OCI-M2 (cell line): ENCODE results near the gene GPR101.

ENCODE experiments used
- DNase-seq: peaks from one replicate; lab custom pipeline; 2025; ENCODE audit not compliant: unreplicated experiment; lab: John Stamatoyannopoulos, UW

The GPR101 gene, protein sequence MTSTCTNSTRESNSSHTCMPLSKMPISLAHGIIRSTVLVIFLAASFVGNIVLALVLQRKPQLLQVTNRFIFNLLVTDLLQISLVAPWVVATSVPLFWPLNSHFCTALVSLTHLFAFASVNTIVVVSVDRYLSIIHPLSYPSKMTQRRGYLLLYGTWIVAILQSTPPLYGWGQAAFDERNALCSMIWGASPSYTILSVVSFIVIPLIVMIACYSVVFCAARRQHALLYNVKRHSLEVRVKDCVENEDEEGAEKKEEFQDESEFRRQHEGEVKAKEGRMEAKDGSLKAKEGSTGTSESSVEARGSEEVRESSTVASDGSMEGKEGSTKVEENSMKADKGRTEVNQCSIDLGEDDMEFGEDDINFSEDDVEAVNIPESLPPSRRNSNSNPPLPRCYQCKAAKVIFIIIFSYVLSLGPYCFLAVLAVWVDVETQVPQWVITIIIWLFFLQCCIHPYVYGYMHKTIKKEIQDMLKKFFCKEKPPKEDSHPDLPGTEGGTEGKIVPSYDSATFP

DNA sequence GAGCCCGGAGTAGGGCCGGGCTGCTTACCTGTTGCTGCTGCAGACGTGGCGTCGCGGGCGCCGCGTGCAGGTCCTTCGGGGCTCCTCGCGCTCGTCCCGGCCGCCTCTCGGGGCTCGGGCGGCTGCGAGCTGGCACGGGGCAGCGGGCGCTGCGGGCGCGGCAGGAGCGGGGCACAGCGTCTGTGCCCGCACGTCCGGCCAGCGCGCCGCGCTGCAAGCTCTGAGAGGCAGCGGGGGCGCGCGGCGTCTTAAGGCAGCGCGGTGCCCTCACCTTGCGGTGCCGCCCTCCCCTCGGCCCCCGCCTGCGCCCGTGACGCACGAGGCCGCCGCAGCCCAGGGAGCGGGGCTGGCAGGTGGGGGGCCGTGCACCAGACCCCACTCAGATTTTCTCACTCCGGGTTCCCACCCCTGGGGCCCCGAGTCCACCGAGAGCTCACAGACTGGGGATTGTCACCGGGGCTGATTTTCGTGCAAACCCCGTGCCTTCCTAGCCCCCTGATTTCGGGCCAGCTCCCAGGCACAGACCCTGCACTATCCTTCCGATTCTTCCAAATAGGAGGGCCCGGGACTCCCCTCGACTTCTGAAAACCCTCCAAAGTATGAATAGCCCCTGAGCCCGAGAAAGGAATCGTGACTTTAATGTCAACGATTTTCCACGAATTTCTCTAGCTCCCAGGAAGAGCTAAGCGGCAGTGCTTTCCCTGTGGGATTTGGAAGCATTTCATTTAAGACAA lies at the start of gene GPR101:
Gene GPR101 (minus strand): TSS at position 222 of the 734 bp plus-strand sequence. CDS start 2,321 bp downstream, outside the sequence.
- DNase-seq = no peak

DNA sequence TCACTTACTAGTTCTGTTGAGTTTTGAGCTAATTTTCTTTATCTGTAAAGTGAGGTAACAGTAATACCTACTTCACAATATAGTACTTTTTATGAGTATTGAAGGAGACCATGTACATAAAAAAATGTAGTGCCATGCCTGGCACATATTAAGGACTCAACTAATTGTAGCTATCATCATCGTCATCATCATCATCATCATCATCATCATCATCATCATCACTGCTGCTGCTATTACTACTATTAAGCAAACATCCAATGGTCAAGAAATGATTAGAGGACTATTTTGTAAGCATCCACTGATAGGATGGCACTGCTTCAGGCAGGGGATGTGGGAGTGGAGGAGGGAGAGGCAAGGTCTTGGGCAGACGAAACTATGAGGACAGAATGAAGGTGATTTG lies 47.4 kb upstream of the GPR101 start:
- no peak for DNase-seq

- no peak for DNase-seq
Observed at GRCh38 chrX:137072396-137072795, 38.6 kb upstream of the GPR101 start.

- no peak for DNase-seq
Observed at GRCh38 chrX:137071596-137071995, 37.8 kb upstream of the GPR101 start.

- DNase-seq = no peak
Observed at GRCh38 chrX:137067147-137067546, 33.4 kb upstream of the GPR101 start.

- DNase-seq = no peak
Observed at GRCh38 chrX:137062915-137063617, 29.3 kb upstream of the GPR101 start.

DNA sequence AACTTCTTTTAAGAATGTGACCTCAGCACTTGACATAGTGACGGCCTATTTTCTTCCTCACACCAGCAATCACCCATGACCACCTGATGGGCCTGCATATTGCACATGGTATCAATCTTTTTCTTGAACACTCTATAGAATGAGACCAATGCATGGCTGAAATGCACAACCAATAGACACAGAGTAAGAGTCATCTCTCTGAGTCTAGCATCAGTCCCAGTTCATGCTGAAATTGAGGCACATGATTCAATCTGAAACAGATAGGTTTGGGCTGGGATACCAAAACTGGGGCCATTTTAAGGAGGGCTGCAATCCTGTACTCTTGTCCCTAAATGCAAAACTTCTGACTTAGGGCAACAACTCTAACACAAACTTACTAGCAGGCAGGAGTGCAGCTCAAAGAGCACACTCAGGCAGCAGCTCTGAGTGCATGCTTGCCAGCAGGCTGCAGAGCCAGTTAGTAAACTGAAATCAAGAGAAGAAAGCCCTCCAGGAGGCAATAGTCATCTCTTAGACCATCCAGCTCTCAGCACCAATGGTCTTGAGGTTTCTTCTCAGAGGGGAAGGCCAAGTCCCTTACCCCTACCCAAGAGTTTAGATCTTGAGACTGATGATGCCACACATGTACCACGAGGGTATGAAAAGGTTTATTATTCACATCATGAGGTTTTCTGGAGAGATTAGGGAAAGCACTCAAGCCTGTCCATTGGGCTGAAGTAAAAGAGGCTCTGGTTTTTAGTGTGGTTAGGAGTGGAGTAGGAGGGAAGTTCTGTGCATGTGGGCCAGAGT lies 24.7 kb upstream of the GPR101 start:
- no peak for DNase-seq

DNA sequence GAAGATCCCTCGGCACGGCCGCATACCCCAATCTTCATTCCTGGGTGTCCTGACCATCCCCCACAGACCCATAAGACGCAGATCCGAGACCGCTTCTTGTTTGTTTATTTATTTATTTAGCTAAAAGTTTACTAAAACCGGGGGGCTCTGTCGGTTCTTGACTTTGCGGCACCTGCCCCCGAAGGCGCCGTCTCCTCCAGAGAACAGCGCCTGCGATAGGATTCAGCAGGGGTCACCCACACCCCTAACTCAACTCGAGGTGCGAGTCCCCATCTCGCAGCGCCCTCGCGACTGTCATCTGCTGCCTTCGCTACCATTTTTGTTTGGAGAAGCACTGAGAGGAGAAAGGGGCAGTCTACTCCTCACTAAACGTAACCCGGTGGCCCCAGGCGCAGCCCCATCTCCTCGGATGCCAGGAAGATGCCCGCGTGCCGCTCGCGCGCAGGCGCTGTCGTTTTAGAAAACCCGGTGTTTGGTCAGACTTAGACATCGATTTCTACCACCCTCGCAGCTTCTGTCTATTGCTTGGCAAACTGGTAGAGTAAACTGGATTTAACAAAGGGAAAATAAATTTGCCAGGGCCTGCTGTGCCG lies 18.9 kb upstream of the GPR101 start:
- DNase-seq = no peak

DNA sequence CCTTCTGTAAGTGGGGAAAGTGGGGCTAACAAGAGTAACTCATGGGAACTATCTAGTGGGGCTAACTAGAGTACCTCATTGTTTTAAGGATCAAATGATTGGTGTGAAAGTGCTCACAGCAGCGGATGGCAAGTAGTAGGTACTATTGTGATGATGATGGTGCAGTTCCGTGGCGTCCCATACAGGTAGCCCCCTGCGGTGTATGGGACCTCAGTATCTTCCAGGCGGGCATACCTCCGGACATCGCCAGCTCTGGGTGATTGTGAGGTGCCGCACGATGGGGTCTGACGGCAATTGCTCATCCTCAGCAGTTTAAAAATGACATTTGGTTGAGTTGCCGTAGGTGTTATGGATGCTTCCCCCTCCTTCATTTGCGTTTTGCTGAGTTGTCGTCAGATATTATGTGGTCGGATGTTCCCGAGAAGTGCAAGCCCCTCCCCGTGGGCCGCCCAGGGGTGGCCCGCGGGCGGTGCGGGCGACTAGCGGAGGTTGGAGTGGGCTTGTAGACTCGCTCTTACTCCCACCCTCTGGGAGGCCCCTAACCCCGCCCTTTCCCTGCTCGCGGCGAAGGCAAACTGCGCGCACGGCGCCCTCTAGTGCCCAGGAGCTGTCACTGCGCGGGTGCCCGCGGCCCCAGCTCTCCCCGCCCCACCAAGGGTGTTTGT lies 18.3 kb upstream of the GPR101 start:
- DNase-seq = no peak

DNA sequence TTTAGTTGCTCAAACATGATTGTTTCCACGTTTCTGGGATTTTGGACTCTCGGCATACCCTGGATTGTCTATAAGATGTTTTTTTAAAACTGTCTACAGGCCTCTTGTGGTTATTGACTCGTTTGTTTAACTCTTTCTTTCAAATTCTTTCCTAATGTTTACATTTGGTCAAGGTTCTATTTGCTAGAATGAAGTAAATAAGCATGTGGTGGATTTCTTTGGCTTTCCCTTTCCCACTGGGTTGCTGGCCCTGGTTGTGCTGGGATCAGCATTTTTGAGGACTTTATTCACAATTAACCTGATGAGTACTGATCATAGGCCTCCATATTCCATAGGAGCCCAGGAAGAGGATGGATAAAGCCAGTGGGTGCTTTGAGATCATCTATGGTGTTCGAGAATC lies 11.1 kb upstream of the GPR101 start:
- no peak for DNase-seq

DNA sequence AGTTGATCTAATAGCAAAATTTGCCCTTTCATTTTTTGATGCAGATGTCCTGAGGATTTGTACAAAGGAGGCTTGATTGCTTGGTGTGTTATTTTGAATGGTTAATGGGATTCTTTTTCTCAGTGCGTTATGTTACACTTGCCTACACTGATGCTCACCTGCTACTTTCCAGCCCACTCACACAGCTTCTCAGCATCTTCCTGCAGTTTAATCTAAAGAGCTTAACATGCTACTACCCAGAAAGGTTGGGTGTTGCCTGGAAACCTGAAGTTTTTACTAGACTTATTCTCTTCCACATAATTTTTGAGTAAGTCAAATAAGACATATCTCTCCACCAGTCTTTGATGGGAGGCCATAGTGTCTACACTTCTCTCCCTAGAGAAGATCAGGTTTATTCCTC lies 9.9 kb upstream of the GPR101 start:
- no peak for DNase-seq

GRCh38 chrX:137041329-137041728 lies 7.5 kb upstream of the GPR101 start:
- DNase-seq = no peak

- DNase-seq = no peak
Observed at GRCh38 chrX:137040113-137040794, 6.5 kb upstream of the GPR101 start.

DNA sequence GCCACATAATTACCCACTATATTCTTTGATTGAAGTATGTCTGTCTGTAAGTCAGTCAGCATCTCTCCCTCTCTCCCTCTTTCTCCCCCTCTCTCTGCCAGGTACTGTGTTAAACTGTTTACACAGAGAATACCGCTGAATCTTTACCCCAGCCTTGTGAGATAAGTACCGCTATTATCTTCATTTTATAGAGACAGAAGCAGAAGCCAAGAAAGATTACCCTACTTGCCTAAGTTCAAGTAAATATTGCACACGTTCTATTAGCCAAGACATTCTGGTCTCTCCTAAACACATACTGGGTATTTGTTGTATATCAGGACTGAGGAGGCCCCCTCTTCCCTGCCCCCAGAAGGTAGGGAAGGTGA lies 695 bp upstream of the GPR101 start:
- no peak for DNase-seq

DNA sequence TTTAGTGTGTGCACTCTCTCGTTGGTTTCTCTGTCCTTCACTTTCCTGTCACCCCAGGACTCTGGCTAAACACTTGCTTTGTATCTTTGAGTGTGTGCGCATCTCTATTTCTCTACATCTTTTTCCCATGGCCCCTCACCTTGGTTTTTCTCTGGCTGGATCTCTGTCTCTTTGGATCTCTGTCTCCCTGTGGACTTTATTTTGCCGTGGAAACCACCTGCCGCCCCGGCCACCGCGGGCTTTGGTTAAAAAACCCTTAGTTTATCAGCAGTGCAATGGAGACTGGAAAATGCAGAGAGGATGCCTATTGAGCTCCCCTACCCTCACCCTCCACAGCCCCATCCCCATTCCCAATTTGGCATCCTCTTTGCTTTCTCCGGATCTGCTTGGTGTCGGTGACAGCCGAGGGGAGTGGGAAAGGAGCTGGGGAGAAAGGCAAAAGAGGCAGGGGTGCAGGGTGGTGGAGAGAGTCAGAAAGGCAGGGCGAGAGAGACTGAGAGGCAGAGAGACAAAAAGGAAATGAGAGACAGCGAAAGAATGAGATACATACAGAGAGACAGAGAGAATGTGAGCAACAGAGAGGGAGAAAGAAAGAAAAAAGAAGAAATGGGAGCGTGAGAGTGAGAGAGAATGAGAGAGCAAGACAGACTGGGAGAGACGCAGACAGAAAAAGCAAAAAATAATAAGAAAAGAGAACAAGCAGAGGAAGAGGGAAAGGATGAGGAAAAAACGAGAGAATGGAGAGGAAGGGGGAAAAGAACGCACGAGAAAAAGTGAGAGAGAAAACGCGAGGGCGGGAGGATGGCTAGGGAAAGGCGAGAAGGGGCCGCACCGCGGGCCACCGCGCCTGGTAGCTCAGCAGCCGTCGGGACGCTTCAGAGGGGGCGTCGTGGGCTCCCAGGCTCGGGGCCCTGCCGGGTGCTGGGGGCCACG lies 688 bp downstream of the GPR101 start:
- DNase-seq = no peak

DNA sequence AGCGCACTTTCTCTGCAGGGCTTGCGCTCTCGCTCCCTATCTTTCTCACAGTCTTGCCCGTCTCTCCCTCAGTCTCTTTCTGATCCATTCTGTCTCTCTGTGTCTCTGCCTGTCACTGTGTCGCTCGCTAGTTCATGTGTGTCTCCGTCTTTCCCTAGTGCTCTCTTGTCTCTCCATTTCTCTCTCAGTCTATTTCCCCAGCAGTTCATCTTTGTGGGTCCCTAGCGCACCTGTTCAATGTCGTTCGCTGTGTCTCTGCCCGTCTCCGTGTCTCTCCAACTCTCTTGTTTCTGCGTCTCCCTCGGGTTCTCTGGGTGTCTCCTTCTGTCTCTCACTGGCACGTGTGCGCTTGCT lies 1.5 kb downstream of the GPR101 start:
- DNase-seq = no peak

- no peak for DNase-seq
Observed at GRCh38 chrX:137031517-137032340, 2.1 kb downstream of the GPR101 start.

GRCh38 chrX:137031039-137031438 lies 2.8 kb downstream of the GPR101 start:
- DNase-seq = no peak
